Measurements from ENCODE around the gene PKD1L1. TPM values are rescaled to one million over a fixed set of nuclear protein-coding genes. Genes with fewer than 3 reads are reported as not detected.
"Not testable (repeated sequence)": the region's sequence is repeated elsewhere in the genome, so short reads cannot be mapped to it uniquely, and the experiment has no call there.

Gene PKD1L1
- total RNA-seq, 1 donor: under 0.01 TPM

DNA sequence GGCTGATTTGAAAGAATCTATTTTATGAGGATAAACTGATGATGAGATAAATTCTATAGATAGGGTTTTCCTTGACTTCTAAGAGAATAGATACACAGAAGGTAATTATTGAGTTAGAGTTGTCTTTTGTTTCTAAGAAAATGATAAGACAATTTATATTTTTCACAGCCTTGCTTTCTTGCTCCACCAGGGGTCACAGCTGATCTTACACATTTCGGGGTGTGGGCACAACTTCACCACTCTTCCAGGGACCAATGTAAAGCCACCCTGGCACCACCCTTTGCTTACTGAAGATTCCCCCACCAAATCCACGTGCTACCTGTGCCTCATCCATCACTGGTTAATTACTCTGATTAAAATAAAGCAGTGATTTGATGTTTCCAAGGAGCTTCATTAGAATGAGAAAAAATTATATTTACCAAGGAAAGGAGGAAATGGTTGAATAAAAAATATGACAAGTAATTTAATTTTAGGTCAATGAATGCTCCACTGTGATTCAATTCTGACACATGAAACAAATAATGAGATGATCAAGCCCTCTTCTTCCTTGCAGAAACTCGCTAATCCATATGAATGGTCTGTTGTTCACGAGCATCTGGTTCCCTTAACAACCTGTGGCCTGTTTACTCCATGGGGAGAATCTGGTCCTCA, 189.1 kb downstream of the PKD1L1 start:
- no peak overlapping the region for H3K4me3 ChIP-seq (ENCODE audit: low read depth, low read length)
- peak; percentile 21 for TF ChIP-seq CTCF (IDR thresholded peaks at IDR 0.05; ENCODE audit: insufficient read depth, low read length)
- peak; percentile 23 for DNase-seq (ENCODE audit: low read depth)

DNA sequence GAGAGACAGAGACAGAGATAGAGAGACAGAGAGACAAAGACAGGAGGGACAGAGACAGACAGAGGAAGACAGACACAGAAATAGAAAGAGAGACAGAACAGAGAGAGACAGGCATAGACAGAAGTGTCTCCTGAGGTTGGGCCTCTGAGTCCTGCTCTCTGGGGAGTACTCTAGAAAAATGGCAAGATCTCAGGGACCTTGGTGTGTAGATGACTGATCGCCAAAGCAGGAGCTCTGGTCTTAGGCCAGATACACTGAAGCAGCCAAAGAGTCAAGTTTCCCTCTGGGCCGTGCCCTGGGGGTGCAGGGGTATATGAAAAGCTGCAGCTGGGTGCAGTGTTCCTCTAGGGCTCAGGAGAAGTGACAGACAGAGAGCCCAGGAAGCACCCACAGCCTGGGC, 189.7 kb downstream of the PKD1L1 start:
- no peak for DNase-seq (ENCODE audit: low read depth)
- no peak overlapping the region for H3K4me3 ChIP-seq (ENCODE audit: low read depth, low read length)
- TF ChIP-seq CTCF (IDR thresholded peaks at IDR 0.05; ENCODE audit: insufficient read depth, low read length): no peak

DNA sequence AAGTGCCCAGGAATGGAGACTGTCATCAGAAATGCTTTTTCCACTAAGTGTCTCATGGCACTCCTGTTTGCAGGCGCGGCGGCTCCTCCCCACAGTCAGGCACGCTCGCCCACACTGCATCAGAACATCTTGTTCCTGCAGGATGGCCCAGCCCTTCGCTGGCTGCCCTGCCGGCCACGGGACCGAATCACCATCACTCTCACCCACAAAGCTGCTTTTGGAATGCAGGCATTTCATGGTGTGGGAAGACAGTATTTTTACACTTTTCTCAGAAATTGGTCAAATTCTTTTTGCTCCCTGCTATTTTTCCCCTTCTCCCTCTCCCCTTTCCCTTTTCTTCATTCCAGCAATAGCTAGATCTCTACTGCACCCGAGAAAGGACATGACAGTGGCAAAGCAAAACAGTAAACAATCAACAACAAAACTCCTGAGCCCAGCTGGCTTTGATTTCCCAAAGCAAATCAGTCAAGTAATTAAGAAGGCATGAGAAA, 190.3 kb downstream of the PKD1L1 start:
- H3K4me3 ChIP-seq (ENCODE audit: low read depth, low read length): no peak overlapping the region
- DNase-seq (ENCODE audit: low read depth): peak; percentile 60
- TF ChIP-seq CTCF (IDR thresholded peaks at IDR 0.05; ENCODE audit: insufficient read depth, low read length): no peak

DNA sequence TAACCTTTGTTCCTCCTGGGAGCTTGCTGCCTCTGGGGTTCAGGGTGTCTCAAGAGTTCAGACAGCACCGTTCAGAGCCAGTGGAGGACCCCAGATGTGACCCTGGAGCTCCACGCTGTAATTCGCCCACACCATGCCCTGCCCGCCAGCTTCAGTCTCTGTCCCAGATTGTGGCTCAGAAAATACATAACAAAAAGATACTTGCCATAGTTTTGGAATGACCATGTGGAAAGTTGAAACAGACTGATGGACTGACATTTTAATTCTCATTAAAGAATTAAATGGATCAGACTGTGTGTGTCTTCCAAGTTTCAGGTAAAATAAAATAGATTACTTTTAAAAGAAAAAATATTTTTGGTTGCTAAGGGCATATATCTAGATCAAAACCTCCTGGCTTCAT, 191.6 kb downstream of the PKD1L1 start:
- H3K4me3 ChIP-seq (ENCODE audit: low read depth, low read length): no peak overlapping the region

GRCh38 chr7:47755248-47755647, 193.0 kb downstream of the PKD1L1 start:
- H3K4me3 ChIP-seq (ENCODE audit: low read depth, low read length): no peak overlapping the region
- DNase-seq (ENCODE audit: low read depth): no peak
- TF ChIP-seq CTCF (IDR thresholded peaks at IDR 0.05; ENCODE audit: insufficient read depth, low read length): no peak

More for the DNA sequence above, 191.6 kb downstream of the PKD1L1 start:
- DNase-seq (ENCODE audit: low read depth): no peak
- TF ChIP-seq CTCF (IDR thresholded peaks at IDR 0.05; ENCODE audit: insufficient read depth, low read length): no peak

DNA sequence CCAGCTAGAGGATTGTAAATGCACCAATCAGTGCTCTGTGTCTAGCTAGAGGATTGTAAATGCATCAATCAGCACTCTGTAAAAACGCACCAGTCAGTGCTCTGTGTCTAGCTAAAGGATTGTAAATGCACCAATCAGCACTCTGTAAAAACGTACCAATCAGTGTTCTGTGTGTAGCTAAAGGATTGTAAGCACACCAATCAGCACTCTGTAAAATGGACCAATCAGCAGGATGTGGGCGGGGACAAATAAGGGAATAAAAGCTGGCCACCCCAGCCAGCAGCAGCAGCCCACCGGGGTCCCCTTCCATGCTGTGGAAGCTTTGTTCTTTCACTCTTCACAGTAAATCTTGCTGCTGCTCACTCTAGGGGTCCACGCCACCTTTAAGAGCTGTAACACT, 196.5 kb downstream of the PKD1L1 start:
- DNase-seq (ENCODE audit: low read depth); H3K4me3 ChIP-seq (ENCODE audit: low read depth, low read length): not testable (repeated sequence)

GRCh38 chr7:47751043-47751442, 197.2 kb downstream of the PKD1L1 start:
- no peak overlapping the region for H3K4me3 ChIP-seq (ENCODE audit: low read depth, low read length)
- TF ChIP-seq CTCF (IDR thresholded peaks at IDR 0.05; ENCODE audit: insufficient read depth, low read length): no peak
- no peak for DNase-seq (ENCODE audit: low read depth)

Measured in fibroblast of the aortic adventitia (primary cell).